Lower leg skin (tissue), 4 donors: ENCODE measurements around the gene PSMG4. TPM values are rescaled to one million over a fixed set of nuclear protein-coding genes. Genes with fewer than 3 reads are reported as not detected.

Experiments used
- DNase-seq, 2 donors: peaks; one replicate each; pipeline ENCODE4 v3.0.0-alpha.2; 2019; ENCODE audit warnings: low spot score in 2 of 2
- H3K4me3 ChIP-seq: fragments of 200-600 bp; sonication (generic); 2 replicates; pipeline ENCODE4 v1.5.1; 2017; ENCODE audit warnings: mild to moderate bottlenecking, low read depth; ENCODE audit not compliant: poor library complexity, severe bottlenecking
- POLR2A ChIP-seq, 2 donors: fragments of 450-650 bp; IDR thresholded peaks; one replicate each; pipeline ENCODE4 v1.6.1; 2016 to 2017; ENCODE audit warnings: antibody characterized with exemption in 2 of 2, mild to moderate bottlenecking in 1 of 2, moderate library complexity in 1 of 2
- WGBS, 2 donors: methylation state at CpG; one replicate each; pipeline ENCODE4 v1.1.5; 2018; 5-methylcytosine and 5-hydroxymethylcytosine counted together
- intact Hi-C: fragments of 100-400 bp; cut with DNase I; formaldehyde crosslinking; loops from one replicate; pipeline ENCODE4 v1.15.0; 2023; ENCODE audit warnings: low total_unique reads
- total RNA-seq, 4 donors: library from RNA; depleted of rRNA; stranded (reverse); fragments of >200 nt; gene quantifications; one replicate each; pipeline ENCODE4 v1.1.0, GENCODE V29; 2016
- TF ChIP-seq, protein P1 (sequence below), 3 donors: fragments of 450-650 bp; IDR thresholded peaks; one replicate each; pipeline ENCODE4 v1.5.1; 2016; ENCODE audit warnings: antibody characterized with exemption in 3 of 3, mild to moderate bottlenecking in 3 of 3, moderate library complexity in 2 of 3

PSMG4 gene
- total RNA-seq, 4 donors from 2014 or later = 16.2 to 22.1 (median 19.1) TPM

DNA sequence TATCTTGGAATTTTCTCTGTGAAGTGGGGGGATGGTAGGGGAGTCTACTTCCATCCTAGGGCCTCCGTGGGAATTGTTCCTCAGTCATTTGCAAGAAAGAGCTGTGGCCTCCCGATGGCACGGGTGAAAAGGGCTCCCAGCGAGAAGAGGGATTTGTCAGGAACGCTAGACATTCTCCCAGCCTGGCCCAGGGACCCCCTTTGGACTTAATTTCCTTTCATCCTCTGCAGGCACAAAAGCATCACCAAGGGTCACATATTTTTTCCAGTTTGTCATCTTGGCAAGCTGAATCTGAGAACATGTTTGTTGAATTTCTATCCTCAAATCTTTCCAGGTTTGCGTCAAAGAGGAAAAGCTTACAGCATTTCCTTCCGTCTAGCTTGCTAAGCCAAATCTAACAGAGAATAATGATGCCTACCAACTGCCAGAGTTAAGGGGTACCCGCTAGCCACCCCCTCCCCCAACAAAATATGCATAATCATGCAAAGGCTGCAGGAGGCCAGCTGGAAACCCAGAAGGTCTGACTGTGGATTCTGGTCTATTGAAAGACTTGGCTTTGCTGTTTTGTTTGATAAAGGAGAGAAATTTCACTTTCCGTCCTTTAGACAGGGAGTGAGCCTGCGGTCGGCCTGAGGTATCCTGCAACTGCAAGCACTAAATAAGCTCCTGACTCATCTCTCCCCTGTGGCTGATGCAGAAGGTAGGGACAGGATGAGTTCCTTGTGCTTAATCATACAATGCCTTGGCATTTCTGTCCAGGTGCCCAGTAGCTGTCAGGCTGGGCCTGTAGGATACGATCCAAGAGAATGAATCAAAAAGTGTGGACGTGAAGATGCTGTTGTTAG lies 23.1 kb downstream of the PSMG4 start:
- TF ChIP-seq, protein P1, sequence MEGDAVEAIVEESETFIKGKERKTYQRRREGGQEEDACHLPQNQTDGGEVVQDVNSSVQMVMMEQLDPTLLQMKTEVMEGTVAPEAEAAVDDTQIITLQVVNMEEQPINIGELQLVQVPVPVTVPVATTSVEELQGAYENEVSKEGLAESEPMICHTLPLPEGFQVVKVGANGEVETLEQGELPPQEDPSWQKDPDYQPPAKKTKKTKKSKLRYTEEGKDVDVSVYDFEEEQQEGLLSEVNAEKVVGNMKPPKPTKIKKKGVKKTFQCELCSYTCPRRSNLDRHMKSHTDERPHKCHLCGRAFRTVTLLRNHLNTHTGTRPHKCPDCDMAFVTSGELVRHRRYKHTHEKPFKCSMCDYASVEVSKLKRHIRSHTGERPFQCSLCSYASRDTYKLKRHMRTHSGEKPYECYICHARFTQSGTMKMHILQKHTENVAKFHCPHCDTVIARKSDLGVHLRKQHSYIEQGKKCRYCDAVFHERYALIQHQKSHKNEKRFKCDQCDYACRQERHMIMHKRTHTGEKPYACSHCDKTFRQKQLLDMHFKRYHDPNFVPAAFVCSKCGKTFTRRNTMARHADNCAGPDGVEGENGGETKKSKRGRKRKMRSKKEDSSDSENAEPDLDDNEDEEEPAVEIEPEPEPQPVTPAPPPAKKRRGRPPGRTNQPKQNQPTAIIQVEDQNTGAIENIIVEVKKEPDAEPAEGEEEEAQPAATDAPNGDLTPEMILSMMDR (IDR thresholded peaks at IDR 0.05) = no peak
- TF ChIP-seq POLR2A (IDR thresholded peaks at IDR 0.05) = no peak
- 46 to 67% methylated on average over 13 of the region's 13 CpGs for WGBS, 2 donors
- DNase-seq = peak in 1 of 2 donors; percentile 84
- H3K4me3 ChIP-seq = no peak overlapping the region
- intact Hi-C loops = loop anchor here (10.0 kb wide), 2 partner anchors 173 to 703 kb away; partner anchors contain the start of gene SLC22A23

DNA sequence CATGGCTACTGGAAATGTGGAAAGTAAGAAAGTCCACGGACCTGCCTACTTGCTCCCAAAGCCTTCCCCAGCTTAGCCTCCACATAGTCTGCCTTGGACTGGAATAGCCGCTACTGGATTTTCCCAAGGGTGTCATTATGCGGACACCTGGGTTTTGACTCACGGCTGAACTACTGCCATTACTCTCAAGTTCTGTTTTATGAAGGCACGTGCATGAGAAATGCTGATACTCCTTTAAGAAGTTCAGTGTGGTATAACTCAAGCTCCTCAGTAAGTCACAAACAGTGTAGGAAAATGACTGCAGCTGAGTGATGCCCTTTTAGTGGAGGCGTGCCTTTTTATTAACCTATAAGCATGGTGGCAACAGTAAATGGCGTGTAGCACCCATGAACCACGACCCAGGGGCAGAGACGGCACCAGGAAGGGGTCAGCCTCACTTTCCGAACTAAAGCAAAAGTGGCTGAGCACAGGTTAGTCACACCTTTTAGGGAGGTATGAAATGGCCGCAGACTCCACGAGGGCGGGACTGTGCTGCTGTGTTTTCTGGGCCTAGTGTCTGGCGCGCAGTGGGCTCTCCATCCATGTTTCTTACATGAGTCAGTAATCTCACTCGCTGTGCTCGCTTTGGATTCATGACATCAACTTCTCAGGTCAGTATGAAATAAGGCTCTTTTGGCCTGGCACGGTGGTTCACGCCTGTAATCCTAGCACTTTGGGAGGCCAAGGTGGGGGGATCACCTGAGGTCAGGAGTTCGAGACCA lies 23.9 kb downstream of the PSMG4 start:
- H3K4me3 ChIP-seq = no peak overlapping the region
- TF ChIP-seq, protein P1 (IDR thresholded peaks at IDR 0.05) = no peak
- TF ChIP-seq POLR2A (IDR thresholded peaks at IDR 0.05) = no peak
- 86 to 87% methylated on average over 20 of the region's 20 CpGs for WGBS, 2 donors
- intact Hi-C loops = loop anchor here (10.0 kb wide), 2 partner anchors 172 to 702 kb away; partner anchors contain the start of gene SLC22A23
- DNase-seq = peak in 1 of 2 donors; percentile 77

DNA sequence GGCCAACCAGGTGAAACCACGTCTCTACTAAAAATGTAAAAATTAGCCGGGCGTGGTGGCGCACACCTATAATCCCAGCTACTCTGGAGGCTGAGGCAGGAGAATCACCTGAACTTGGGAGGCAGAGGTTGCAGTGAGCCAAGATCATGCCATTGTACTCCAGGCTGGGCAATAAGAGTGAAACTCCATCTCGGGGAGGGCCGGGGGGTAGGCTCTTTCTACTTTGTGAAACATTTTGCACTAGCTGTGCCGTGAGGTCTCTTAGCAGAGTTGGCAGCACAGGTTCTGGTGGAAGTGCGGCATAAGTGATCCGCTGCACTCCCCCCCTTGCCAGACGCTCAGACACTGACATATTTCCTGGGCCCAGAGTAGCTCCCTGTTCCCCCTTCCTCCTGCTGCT lies 24.5 kb downstream of the PSMG4 start:
- TF ChIP-seq POLR2A (IDR thresholded peaks at IDR 0.05) = no peak
- peak in 1 of 2 donors; percentile 74 for DNase-seq
- H3K4me3 ChIP-seq = no peak overlapping the region
- intact Hi-C loops = loop anchor here (10.0 kb wide), 2 partner anchors 172 to 702 kb away; partner anchors contain the start of gene SLC22A23
- WGBS, 2 donors = 85 to 96% methylated on average over 9 to 10 of the region's 10 CpGs

DNA sequence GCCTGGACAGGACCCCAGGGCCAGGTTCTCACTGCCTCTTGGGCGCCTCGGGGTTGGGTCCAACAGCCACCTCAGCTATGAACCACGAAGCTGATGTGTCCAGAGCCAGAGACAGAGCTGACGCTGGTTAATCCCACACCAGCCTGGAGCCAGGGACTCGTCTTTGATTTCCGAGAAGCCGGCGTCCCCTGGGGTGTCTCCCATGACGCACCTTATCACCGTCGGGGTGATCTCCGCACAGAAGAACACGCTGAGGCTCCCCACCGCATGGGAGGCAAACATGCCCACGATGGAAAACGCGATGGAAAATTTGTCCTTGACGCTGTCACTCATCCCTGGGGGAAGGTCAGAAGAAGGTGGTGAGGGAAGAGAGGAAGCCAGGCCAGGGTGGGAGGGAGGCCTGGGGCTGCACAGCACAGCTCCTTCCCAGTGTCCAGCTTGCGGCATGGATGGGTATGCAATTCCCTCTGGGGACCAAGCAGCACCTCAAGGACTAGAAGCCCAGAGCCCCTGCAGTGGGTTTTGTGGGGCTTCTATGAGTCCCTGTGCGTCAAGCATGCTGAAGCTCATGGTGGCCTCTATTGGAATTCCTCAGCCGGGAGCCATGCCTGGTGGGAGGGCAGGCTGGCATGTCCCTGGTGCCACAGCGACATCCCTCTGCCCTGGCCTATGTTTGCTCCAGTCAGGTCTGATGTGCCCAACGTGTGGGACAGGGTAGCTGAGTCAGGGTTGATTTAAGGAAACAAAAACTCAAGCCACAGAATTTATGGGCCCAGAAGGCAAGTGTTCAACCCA lies 25.1 kb downstream of the PSMG4 start:
- intact Hi-C loops = loop anchor here (10.0 kb wide), 2 partner anchors 171 to 701 kb away; partner anchors contain the start of gene SLC22A23
- TF ChIP-seq, protein P1 (IDR thresholded peaks at IDR 0.05) = no peak
- TF ChIP-seq POLR2A (IDR thresholded peaks at IDR 0.05) = no peak
- no peak overlapping the region for H3K4me3 ChIP-seq
- 87 to 94% methylated on average over 22 to 23 of the region's 23 CpGs for whole genome bisulfite sequencing, 2 donors
- peak in 1 of 2 donors; percentile 85 for DNase-seq

DNA sequence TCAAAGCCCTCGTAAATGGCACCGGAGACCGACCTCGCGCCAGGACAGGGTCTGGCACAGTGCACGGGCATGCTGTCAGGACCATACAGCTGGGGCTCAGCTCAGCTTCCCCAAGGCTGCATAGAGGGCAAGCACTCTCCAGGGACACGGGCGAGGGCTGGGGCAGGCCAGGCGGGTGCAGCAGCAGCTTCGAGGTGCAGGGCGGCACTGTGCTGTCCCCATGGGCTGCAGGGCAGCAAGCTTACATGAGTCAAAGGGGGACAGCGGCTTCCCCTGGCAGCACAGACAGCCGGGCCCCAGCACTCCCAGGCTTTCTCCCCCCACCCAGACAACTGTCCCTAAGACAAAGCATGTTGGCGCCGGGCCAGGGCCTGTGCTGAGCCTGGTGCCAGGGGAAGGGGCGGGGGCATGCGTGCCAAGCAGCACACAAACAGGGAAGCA lies 25.7 kb downstream of the PSMG4 start:
- H3K4me3 ChIP-seq = no peak overlapping the region
- TF ChIP-seq, protein P1 (IDR thresholded peaks at IDR 0.05) = no peak
- no peak for DNase-seq
- 64 to 66% methylated on average over 7 to 14 of the region's 17 CpGs for WGBS, 2 donors
- intact Hi-C loops = loop anchor here (10.0 kb wide), 2 partner anchors 170 to 700 kb away; partner anchors contain the start of gene SLC22A23
